ENCODE results near the gene TDRD10.

The TDRD10 gene

DNA sequence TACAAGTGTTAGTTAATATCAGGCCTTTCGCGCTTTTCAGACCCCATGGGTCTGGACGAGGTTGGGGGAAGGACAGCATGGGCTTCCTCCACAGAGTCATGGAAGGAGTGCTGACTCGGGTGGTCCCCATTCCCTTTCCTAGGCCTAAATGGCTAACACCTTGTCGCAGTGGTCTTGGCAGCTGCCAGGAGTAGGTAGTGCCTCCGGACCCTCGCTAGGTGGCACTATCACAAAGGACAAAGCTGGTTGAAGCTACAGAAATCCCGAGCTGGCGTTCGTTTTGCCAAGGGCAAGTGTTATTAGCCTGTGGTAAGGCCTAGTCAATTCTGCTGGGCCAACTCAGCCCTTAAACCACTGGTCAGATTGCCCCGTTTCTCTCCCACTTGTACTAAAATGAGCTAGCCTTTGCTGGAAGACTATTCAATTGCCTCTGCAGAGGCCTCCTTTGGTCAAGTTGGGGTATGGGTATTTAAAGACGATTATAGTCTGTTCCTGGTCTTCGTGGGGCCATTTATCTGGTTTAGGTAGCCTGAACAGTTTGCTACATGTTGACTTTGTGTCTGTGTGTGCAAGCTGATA is 57.5 kb downstream of the TDRD10 start:
- ChIA-PET CTCF (interaction anchor here (0.6 to 1.6 kb wide), 19 partner anchors 9 to 485 kb away, joined by 3 to 12 read pairs (median 3); partner anchors contain the start of gene CHRNB2), POLR2A (interaction anchor here (1.0 to 1.9 kb wide), 5 partner anchors 14 to 492 kb away, joined by 3 to 6 read pairs (median 3); partner anchors contain the start of gene ADAM15)
- TF ChIP-seq FOXK2 (IDR thresholded peaks at IDR 0.05): no peak
- TF ChIP-seq SUZ12 (IDR thresholded peaks at IDR 0.05): no peak
- TF ChIP-seq TARDBP (IDR thresholded peaks at IDR 0.05): no peak
- TF ChIP-seq CTBP1 (IDR thresholded peaks at IDR 0.05; ENCODE audit: borderline replicate concordance): no peak
- TF ChIP-seq ARNT (IDR thresholded peaks at IDR 0.05): no peak
- TF ChIP-seq FOXA1 (IDR thresholded peaks at IDR 0.05): no peak
- no peak for TF ChIP-seq NFRKB (IDR thresholded peaks at IDR 0.05)
- TF ChIP-seq ELF4 (IDR thresholded peaks at IDR 0.05): no peak
- TF ChIP-seq SP1 (IDR thresholded peaks at IDR 0.05): no peak
- no peak for TF ChIP-seq L3MBTL2 (conservative IDR thresholded peaks at IDR 0.05)
- TF ChIP-seq BHLHE40 (IDR thresholded peaks at IDR 0.05; ENCODE audit: borderline replicate concordance): no peak
- no peak for TF ChIP-seq ZNF384 (IDR thresholded peaks at IDR 0.05)
- DNase-seq (ENCODE audit: extremely low spot score): peak; percentile 87

DNA sequence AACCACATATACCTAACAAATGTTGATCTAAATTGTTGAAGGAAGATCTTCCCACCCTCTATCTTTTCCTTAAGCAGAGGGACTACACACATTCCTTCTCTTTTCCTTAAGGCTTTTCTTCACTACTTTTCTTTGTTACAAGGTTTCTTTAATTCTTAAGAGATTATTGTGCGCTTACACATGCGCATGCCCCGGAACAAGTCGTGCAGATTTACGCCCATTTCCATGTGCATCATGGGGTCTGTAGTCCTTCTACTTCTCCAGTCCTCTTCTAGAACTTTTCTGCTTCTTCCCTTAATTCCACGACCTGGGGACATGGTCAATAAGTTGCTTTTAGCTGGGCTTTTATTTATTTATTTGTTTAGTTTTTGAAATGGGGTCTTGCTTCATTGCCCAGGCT is 63.9 kb downstream of the TDRD10 start:
- TF ChIP-seq NFRKB (IDR thresholded peaks at IDR 0.05): no peak
- no peak for TF ChIP-seq ELF4 (IDR thresholded peaks at IDR 0.05)
- TF ChIP-seq FOXM1 (IDR thresholded peaks at IDR 0.05; ENCODE audit: borderline replicate concordance): no peak
- TF ChIP-seq SUZ12 (IDR thresholded peaks at IDR 0.05): no peak
- no peak for TF ChIP-seq TARDBP (IDR thresholded peaks at IDR 0.05)
- no peak for TF ChIP-seq HDGF (IDR thresholded peaks at IDR 0.05; ENCODE audit: borderline replicate concordance)
- TF ChIP-seq, protein P1, sequence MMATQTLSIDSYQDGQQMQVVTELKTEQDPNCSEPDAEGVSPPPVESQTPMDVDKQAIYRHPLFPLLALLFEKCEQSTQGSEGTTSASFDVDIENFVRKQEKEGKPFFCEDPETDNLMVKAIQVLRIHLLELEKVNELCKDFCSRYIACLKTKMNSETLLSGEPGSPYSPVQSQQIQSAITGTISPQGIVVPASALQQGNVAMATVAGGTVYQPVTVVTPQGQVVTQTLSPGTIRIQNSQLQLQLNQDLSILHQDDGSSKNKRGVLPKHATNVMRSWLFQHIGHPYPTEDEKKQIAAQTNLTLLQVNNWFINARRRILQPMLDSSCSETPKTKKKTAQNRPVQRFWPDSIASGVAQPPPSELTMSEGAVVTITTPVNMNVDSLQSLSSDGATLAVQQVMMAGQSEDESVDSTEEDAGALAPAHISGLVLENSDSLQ (IDR thresholded peaks at IDR 0.05): no peak
- TF ChIP-seq ZNF384 (IDR thresholded peaks at IDR 0.05): no peak
- TF ChIP-seq CTBP1 (IDR thresholded peaks at IDR 0.05; ENCODE audit: borderline replicate concordance): no peak
- TF ChIP-seq L3MBTL2 (conservative IDR thresholded peaks at IDR 0.05): no peak
- no peak for TF ChIP-seq BHLHE40 (IDR thresholded peaks at IDR 0.05; ENCODE audit: borderline replicate concordance)
- ChIA-PET CTCF (no interaction called here), POLR2A (no interaction called here)
- no peak for DNase-seq (ENCODE audit: extremely low spot score)

DNA sequence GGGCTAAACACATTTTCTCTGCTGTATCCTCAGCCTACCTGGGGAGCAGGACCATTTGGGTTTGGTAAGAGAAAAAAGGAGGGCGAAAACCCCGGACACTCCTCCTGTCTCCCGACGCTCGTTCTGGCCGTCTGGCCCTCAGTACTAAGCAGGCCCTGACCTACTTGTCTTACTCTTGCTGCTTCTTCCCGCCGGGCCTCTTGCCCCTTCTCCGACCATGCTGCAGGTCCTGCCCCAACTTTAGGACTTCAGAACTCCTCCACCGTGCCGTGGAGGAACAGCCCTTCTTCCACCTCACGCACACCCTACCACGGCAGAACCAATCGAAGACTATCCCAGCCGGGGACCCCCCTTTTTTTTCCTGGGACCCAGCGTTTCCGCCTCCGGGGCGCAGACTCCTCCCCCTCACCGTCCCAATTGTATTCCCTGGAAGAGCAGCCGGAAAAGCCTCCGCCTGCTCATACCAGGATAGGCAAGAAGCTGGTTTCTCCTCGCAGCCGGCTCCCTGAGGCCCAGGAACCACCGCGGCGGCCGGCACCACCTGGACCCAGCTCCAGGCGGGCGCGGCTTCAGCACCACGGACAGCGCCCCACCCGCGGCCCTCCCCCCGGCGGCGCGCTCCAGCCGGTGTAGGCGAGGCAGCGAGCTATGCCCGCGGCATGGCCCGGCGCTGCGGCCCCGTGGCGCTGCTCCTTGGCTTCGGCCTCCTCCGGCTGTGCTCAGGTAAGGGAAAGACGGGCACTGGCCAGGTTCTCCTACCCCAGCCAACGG is 65.6 kb downstream of the TDRD10 start, which contains the start of gene CHRNB2:
TSS of gene CHRNB2 (plus strand) at position 393 of the 771 bp plus-strand sequence. CDS start at position 660, 267 bp downstream.
- CTCF ChIA-PET: interaction anchor here (0.6 to 2.3 kb wide), 2 partner anchors 8 to 293 kb away, joined by 3 to 12 read pairs; no protein-coding TSS in a partner anchor
- POLR2A ChIA-PET: no interaction called here
- peak; percentile 91 for DNase-seq (ENCODE audit: extremely low spot score)
- TF ChIP-seq NFRKB (IDR thresholded peaks at IDR 0.05) (no peak), CTBP1 (IDR thresholded peaks at IDR 0.05; ENCODE audit: borderline replicate concordance) (no peak), TARDBP (IDR thresholded peaks at IDR 0.05) (no peak)

DNA sequence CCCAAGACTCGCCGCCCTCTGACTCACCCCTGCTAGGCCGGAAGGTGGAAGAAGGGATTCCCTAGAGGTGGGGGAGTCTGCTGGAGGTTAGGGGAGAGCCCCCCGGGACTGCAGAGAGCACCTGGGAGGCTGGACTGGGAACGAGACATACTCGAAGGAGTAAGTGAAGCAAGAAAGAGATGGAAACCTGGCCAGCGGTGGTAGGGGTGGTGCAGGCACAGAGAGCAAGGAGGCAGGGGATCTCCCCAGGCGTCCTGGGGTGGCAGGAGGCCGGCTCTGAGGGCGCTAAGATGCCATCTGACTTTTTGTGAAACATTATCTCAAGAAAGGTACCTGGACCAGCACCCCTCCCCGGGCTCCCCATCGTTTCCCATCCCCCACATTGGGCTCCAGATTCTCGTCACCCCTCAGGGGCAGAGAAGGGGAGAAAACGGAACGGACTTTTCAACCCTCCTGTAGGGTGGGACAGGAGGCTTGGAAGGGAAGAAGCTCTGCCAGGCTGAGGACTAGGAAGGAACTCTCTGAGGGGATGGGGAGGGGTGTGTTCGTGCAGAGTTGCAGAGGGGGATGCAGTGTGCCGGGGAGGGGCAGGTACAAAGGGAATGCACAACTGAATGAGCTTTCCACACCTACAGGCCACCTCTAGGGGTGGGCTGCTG is 66.3 kb downstream of the TDRD10 start:
- CTCF ChIA-PET: interaction anchor here (2.3 kb wide), 1 partner anchor 9 kb away, joined by 12 read pairs; no protein-coding TSS in a partner anchor
- TF ChIP-seq SUZ12 (IDR thresholded peaks at IDR 0.05) (no peak), ARNT (IDR thresholded peaks at IDR 0.05) (no peak), BHLHE40 (IDR thresholded peaks at IDR 0.05; ENCODE audit: borderline replicate concordance) (no peak), TARDBP (IDR thresholded peaks at IDR 0.05) (no peak), LEF1 (IDR thresholded peaks at IDR 0.05; ENCODE audit: borderline replicate concordance) (no peak), FOXK2 (IDR thresholded peaks at IDR 0.05) (no peak), L3MBTL2 (conservative IDR thresholded peaks at IDR 0.05) (no peak), CTBP1 (IDR thresholded peaks at IDR 0.05; ENCODE audit: borderline replicate concordance) (no peak), SP1 (IDR thresholded peaks at IDR 0.05) (no peak), FOXM1 (IDR thresholded peaks at IDR 0.05; ENCODE audit: borderline replicate concordance) (no peak), FOXA1 (IDR thresholded peaks at IDR 0.05) (no peak), ELF4 (IDR thresholded peaks at IDR 0.05) (no peak), ZNF384 (IDR thresholded peaks at IDR 0.05) (no peak), NFRKB (IDR thresholded peaks at IDR 0.05) (no peak), HDGF (IDR thresholded peaks at IDR 0.05; ENCODE audit: borderline replicate concordance) (no peak)
- TF ChIP-seq, protein P1 (IDR thresholded peaks at IDR 0.05): no peak
- POLR2A ChIA-PET: no interaction called here
- DNase-seq (ENCODE audit: extremely low spot score): no peak

DNA sequence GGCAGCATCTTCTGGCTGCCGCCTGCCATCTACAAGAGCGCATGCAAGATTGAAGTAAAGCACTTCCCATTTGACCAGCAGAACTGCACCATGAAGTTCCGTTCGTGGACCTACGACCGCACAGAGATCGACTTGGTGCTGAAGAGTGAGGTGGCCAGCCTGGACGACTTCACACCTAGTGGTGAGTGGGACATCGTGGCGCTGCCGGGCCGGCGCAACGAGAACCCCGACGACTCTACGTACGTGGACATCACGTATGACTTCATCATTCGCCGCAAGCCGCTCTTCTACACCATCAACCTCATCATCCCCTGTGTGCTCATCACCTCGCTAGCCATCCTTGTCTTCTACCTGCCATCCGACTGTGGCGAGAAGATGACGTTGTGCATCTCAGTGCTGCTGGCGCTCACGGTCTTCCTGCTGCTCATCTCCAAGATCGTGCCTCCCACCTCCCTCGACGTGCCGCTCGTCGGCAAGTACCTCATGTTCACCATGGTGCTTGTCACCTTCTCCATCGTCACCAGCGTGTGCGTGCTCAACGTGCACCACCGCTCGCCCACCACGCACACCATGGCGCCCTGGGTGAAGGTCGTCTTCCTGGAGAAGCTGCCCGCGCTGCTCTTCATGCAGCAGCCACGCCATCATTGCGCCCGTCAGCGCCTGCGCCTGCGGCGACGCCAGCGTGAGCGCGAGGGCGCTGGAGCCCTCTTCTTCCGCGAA is 69.4 kb downstream of the TDRD10 start:
- CTCF ChIA-PET: no interaction called here
- POLR2A ChIA-PET: no interaction called here
- TF ChIP-seq FOXK2 (IDR thresholded peaks at IDR 0.05) (no peak), FOXM1 (IDR thresholded peaks at IDR 0.05; ENCODE audit: borderline replicate concordance) (no peak), L3MBTL2 (conservative IDR thresholded peaks at IDR 0.05) (no peak), TARDBP (IDR thresholded peaks at IDR 0.05) (no peak), FOXA1 (IDR thresholded peaks at IDR 0.05) (no peak), ELF4 (IDR thresholded peaks at IDR 0.05) (no peak), NFRKB (IDR thresholded peaks at IDR 0.05) (no peak), SP1 (IDR thresholded peaks at IDR 0.05) (no peak), CTBP1 (IDR thresholded peaks at IDR 0.05; ENCODE audit: borderline replicate concordance) (no peak), ARNT (IDR thresholded peaks at IDR 0.05) (no peak), HDGF (IDR thresholded peaks at IDR 0.05; ENCODE audit: borderline replicate concordance) (no peak), BHLHE40 (IDR thresholded peaks at IDR 0.05; ENCODE audit: borderline replicate concordance) (no peak), ZNF384 (IDR thresholded peaks at IDR 0.05) (no peak), LEF1 (IDR thresholded peaks at IDR 0.05; ENCODE audit: borderline replicate concordance) (no peak), SUZ12 (IDR thresholded peaks at IDR 0.05) (no peak)
- DNase-seq (ENCODE audit: extremely low spot score): no peak

Data from HEK293T (cell line).